Activated gamma-delta T cell treated with Interleukin-2 at 50 U/mL for 16 hours (primary cell): Measurements from ENCODE around the gene PLXNA4.

ENCODE experiments used
- DNase-seq: peaks from one replicate; pipeline ENCODE4 v3.0.0-alpha.2; 2020

The PLXNA4 gene

DNA sequence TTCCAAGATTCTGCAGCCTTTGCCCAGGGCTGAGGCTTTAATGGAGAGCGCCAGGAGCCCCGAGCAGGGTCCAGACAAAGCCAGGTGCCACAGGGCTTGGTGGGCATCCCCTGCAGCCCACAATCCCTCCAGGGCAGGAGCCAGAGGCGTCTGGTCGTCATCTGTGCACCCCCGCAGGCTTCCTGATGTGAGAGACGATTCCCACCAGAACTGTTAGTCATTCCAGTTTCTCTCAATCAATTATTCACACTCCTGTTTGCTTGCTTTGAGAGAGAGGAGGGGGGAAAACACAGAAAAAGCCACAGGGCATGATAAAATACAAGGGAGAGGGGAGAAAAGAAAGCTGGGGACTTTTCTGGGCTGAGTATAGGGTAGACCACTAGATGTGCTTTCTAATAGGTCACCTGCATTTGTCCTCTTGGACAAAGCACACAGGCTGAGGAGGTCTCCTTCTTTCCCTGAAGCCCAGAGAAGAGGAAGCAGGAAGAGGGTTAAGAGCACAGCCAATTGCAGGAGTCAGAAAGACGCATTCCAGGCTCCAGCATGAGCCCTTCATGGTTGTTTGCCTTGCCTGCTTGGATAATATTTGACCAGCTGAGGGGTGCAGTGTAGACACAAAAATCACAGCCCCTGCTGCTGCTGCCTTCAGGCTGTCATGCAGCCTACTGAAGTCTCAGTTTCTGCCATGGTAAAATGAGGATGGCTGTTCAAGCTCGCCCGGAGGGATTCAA, 194.4 kb downstream of the PLXNA4 start:
- DNase-seq = no peak

DNA sequence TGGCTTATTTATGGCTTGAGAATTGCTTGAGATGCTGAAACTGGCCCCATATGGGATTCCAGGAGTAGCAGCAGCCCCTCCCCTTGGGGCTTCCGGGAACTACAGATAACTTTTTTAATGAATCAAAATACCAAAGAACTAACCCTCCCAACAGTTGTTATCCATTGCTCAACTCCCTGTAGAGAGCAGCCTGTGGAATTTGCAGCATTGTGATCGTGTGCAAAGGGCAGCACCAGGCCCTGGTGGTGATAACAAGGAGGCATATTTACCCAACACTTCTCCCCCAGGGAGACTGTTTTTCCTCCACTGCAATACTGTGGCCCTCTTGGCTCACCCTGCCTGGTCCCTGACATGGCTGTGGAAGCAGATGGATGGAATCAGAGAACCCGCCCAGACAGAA, 196.2 kb downstream of the PLXNA4 start:
- no peak for DNase-seq

DNA sequence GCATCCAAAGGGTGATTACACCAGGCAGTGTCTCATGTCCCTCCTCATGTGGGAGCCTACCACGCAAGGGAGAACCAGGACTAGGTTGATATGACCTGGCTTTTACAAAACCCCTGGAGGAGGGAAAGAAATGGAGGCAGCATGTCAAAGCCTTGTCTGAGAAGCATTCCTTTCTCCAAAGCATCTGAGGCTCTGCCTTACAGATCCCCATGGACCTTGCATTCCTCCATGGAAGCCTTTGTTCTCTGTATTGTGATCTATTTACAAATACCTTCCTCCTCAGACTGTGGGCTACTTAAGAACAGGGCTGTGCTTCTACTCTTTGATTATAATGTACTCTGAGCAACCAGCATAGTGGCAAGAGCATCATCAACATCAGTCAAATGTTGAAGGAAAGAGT, 197.0 kb downstream of the PLXNA4 start:
- DNase-seq = no peak

DNA sequence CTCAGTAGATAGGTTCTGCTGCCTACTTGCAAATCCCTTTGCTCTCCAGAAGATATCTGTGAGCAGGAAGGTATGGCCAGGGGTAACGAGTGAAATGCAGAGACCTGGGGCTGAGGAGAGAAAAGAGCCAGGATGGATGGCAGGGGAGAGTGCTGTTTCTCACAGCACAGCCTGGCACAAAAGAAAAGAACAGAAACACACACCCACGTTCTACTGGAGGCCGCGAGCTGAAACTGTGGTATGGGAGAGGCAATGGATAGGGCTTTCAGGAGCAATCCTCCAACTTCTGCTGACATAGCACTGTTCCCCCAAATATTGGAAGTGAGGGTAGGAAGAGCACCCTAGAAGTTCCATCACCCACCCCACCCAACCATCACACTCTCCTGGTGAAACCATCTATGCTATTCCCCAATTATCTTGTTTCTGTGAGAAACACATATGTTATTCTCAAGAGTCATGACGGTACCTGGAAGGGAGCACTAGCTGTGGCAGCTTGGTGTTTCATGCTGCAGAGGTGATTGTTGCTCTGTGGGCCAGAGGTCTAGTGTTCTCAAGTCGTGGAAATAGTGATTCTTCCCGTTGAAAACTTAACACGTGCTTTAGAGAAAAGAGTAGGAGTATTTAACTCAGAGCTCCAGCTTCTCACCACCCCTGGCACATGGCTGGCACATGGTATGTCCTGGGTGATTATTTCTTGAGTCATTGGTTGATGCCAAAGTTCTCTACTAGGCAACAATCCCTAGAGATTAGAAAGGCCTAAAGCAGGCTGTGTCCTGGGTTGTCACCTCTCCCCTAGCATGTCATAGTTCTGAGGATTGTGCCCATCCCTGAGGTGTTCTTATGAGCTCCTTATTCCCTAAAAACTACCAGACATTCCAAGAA, 198.3 kb downstream of the PLXNA4 start:
- DNase-seq = no peak

DNA sequence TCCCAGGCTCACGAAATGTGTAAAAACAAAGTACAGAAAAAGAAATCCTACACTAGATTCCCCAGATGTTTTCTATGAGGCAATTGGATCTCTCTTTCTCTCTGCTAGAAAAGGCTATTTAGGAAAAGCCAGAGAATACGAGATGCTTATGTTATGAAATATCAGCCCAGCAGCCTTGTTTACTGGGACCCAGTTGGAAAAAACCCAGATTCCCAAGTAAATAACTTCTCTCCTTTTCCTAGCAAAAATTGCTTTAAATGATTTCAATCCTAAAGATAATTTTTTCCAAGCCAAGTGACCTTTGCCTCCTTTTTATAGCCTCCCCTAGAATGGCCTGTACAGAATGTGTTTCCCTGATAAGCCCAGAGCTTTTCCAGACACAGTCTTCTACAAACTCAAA, 199.3 kb downstream of the PLXNA4 start:
- no peak for DNase-seq

DNA sequence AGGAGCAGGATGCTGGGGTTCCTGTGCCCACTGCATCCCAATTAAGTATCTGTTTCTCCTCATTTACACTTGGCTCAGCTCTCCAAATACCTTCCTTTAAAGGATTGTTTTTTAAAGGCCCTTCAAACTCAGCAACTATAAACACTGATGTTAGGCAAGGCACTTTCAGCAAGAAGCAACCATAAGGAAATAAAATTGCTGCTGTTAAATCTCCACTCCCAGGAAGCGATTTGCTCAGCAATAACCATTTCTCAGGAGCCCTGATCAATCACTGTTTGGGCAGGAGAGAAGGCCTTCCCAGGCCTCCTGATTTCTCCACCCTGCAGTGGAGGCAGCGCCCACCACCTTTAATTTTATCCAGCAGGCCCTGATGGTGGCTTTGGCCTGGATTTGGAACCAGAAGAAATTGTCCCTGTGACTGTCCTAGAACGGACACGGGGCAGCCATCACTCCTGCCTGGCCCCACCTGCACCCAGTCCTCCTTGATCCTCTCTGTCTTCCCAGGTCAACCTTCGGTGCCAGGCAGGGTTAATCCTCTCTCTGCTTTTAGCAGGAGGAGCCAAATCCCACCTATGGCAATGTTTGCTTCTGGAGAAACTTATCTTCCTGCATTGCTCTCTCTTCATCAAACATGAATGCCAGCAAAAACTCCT, 199.8 kb downstream of the PLXNA4 start:
- DNase-seq = no peak

DNA sequence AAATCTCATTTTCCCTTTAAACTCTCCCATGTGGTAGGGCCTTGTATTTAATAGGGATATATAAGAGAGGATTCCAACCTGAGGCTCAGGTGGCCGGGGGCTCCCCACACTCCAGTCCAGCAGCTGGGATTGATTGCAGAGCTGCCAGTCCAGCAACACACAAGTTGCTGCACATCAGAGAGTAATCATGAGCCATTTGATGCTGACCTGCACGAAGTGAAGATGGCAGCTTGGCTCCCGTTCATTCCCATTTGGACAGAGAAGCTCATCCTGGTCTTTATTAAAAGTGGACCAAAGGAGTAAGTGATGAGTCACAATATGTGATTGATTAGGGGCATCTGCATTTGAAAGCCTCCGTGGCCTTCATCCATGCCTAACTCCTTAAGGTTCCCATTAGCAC, 202.4 kb downstream of the PLXNA4 start:
- no peak for DNase-seq

DNA sequence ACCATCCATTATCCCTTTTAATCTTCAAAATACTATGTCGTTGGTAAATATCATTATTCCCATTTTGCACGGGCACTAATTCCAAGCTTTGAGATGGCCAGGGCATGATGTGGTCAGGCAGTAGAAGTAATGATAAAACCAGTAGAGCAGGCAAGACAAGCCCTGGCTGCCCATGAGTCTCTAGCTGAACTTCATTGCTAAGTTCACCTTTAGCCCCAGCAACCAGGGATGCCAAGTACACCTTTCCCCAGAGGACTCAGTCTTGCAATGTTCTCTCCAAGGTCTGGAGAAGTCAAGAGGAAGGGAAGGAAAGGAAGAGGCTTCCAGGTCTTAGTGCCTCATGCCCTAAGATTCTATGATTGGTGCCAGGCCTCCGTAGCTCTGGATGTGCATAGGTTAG, 203.2 kb downstream of the PLXNA4 start:
- no peak for DNase-seq

DNA sequence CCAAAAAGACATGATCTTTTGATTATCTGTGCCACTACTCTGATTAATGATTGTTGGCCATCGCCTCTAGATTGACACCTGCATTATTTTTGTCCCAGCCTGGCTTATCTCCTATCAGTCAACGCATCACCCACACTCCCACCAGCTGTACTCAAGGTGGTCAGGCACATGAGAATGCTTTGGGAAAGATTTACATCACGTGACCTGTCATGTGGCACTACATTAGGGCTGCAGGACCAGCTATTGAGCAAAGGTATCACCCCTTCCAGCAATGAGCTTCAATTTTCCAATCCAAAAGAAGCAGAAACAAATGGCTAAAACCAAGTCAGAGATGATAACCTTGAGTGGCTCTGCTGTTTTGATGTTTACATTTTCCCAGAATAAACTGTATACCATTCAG, 204.3 kb downstream of the PLXNA4 start:
- DNase-seq = no peak

DNA sequence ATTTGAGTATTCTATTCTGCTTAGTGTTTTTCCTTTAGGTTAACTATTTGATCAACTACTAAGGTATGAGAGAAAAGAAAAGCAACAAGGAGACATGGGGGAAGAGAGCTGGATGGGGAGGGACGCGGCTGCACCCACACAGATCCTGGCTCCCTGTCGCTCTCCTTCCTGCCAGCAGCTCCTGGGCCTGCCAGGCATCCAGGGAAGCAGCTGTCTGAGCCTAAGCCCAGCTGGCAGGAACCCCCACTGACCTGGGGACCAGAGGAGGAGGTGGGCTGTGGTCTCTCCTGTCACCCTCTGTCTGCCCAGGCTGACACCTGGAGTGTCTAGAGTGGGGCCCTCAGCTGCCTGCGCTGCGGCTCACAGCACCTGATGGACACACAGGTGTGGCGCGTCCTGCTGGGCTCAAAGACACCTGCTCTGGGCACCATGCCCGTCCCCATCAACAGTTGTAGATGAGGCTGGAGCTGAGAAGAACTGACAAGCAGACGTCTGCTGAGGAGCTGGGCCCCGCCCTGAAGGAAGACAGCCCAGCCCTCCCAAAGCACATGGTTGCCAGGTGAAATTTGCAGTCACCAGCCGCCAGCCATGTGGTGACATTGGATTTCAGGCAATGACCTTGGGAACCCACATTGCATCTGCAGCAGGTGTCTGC, 207.9 kb downstream of the PLXNA4 start:
- no peak for DNase-seq

DNA sequence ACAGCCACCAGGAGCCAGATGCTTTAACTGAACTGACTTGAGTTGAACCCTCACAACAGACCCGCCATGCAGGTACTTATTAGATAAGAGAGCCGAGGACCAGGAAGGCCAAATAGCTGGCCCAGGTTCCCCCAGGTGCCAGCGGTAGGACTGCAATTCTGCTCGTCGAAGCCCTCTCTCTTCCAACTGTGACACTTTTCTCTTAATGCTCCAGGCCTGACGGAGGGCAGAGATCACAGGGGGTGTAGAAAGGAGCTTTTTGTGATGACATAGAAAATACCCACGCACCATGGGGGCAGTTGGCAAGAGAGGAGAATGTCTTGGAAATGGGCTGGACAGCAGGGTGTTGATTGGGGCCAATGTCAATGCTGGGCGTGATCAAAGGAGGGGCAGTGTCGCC, 208.5 kb downstream of the PLXNA4 start:
- DNase-seq = no peak

DNA sequence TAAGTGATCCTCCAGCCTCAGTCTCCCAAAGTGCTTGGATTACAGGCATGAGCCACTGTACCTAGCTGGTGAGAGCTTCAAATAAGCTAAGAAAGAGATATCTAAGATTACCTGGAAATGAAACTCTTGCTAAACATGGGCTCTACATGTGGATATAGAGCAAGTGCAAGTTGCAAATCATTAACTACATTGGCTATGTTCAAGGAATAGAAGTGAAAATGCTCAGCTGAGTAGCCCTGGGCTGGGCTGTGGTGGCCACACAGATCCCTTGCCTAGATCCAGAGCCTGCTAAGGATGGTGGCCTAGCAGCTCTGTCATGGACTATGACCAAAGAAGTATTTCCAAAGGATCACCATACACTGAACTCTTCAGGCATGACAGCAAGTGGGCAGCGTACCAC, 209.3 kb downstream of the PLXNA4 start:
- no peak for DNase-seq

DNA sequence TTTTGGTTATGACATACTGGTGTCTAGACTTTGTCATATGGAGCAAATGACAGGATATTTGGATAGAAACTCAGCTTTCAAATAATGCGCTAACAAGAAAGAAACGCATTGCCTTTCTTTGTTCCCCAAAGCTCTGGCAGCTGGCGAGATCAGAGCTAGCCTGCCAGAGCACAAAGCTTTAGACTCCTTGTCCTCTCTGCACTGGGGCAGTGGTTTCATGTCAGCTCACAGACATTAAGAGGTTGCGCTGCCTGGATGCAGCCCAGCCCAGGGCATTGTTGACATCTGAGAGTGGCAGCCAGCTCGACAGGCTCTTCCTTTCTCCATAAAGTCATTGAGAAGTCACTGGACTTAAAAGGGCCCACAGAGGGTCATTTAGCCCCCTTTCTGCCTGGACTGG, 212.0 kb downstream of the PLXNA4 start:
- DNase-seq = no peak

DNA sequence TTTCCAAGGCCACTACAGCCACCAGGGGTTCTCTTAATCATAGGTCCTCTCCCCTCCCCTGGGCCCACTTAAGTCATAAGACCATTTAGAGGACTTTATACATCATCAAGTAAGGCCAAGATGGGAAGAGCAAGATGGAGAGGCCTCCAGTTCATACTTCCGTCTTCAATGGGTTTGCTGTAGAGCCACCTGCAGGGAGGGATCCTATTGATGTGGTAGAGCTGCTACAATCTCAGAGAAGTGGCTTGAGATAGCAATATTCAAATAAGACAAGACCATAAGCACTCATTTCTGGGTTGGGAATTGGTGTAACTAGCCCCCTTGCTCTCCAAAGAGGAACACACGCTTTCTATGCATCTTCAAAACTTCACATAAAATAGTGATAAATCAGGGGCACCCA, 214.2 kb downstream of the PLXNA4 start:
- no peak for DNase-seq

DNA sequence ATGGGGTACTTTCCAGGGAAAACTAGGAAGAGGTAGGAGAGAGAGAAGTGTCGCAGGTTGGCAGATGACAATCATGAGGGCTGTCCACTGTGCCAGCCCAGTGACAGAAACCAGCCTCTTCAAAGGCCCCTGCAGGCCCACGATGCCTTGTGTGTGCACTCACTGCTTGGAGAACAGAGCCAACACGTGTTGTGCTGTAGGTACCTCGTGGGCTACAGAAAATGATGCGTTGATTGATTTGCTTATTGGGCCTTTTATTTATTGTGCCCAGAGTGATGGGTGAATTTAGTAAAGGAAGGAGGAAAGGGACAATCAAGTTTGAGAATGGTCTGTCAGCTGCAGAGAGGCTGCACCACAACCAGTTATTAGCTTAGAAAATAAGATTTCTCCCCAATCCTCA, 215.1 kb downstream of the PLXNA4 start:
- no peak for DNase-seq

DNA sequence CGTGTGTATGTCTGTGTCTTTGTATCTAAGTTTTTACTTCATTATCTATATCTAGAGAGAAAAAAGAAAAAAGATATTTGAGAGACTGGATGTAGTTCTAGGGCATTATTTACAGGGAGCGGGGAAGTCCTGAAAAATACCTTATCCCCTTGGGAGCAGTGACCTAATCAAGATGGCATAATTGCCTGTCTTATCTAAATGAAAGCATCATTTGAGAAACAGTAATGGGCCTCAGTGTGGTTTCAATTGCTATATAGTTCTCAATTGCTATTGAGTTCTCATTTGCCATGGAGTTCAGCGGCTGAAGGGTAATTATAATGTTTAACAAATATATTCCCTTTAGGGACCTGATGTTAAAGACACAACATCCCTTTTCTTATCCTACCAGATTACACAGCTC, 216.5 kb downstream of the PLXNA4 start:
- no peak for DNase-seq

DNA sequence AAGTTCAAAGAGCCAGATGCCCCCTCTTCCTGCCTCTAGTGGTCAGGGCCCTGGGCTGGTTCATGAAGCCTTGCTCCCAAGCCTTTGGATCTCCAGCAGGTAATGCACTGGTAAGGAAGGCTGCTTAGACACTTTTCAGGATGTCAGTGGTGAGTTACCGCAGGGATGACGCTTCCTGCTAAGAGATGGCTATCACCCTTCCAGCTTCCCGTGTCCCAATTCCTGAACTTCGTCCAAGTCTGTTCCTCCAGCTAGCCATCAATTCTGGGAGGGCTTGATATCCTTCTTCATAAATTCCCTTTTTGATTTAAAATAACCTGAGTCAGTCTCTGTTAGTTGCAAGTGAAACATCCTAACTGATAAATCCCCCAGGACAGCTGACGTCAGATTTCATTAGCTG, 221.2 kb downstream of the PLXNA4 start:
- no peak for DNase-seq

DNA sequence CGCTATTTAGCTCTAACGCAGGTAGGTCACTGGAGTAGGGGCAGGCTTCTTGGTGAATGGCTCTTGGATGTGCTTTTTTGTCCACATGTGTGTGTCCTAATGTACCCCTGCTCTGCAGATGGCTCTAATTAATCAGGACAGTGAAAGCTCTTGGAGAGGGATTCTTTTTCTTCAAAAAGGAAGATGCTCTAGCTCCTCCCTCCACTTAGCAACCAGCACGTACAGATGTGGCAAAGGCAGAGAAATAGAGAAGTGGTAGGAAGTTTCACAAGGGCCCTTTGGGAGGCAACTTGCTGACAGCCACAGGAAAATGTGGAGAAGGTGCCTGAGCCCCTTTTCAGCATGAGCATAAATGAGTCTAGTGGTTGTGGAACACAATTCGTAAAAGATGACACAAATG, 221.7 kb downstream of the PLXNA4 start:
- no peak for DNase-seq

DNA sequence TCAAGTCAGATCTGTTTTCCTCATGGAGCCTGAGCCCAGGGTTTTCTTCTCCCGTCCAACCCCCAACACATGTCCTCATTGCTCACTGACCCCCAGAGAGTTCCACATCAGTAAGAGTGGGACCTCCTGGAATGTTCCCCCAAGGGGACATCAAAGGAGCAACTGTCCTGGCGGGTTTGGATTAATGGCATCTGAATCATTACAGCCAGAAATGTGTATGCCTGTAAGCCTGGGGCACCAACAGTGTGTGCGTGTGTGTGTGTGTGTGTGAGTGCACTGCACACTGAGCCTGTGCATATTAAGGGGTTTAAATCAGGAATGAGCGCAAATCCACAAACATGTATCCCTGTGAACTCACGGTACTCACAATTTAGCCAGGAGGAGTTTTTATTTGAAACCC, 222.3 kb downstream of the PLXNA4 start:
- DNase-seq = no peak

DNA sequence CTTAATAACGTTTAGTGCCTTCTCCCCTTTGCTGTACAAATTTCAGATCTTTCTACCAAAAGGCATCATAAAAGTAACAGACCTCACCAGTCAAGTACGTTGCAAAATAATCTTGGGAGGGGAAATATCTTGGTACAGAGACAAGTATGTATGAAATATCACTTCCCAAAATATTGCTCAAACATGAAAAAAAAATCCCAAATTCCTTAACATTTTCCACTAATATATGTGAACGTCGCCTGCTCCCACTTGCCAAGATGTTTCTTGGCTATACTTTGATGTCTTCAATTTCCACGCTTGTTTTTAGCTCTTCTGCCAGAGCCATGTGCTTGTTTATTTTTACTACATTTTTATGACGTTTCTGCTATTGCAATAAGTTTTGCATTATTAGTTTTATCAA, 223.5 kb downstream of the PLXNA4 start:
- DNase-seq = no peak

DNA sequence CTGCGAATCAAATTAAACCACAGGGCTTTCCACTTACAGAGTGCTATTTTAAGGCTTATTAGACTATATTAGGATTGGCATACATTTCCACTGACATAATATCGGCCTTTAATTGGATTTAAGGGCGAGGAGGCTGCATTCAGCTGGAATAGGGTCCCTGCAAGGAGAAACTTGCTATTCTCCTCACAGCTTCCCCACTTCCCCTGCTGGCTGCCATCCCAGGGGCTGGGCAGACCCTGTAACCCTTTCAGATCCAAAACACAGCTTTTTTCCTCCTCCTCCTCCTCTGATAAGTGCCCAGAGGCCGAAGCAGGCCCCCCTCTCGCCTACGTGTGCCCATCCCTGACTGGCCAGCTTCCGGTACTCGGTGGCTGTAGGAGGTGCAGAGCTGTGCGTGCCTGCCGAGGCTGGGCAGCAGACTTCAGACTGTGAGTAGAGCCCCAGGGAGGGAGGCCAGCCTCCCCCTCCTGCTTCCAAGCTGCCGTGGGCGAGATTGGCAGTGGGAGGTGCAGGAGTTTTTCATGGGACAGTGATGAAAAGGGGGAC, 224.2 kb downstream of the PLXNA4 start:
- DNase-seq = no peak

DNA sequence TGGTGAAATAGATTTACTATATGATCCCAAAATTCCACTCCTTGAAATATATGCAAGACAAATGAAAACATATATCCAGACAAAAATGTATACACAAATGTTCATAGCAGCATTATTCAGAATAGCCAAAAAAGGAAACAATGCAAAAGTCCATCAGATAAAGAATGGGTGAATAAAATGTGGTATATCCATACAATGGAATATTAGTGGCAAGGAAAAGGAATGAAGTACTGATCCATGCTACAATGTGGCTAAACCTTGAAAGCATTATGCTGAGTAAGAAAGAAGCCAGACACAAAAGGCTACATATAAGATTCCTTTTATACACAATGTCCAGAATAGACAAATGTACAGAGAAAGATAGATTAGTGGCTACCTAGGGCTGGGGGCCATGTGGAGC, 225.5 kb downstream of the PLXNA4 start:
- DNase-seq = no peak

DNA sequence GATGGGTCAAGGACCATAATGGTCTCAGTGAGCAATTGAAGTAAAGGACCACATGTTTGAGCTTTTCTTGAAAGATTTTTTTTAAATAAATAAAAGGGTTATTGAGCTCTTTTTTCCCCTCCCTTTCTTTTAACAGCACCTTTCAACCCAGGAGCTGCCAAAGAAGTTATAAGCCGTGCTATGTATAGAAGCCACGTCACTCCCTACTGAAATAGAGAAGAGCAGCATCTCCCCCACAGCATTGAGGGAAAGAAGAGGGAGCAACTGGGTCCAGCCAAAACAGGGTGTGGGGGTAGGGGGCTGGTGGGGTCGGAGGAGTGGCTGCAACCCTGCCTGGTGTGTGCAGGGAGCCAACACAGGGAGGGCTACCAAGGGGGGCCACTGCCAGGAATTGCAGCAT, 227.2 kb downstream of the PLXNA4 start:
- DNase-seq = no peak
